Left ventricle myocardium inferior (tissue), 1 donor: Measurements from ENCODE around the gene ZSWIM1. TPM values are rescaled to one million over a fixed set of nuclear protein-coding genes. Genes with fewer than 3 reads are reported as not detected.
A peak's percentile ranks its signal among the peaks of the same experiment; 100 is the strongest.

ENCODE experiments used
- DNase-seq: peaks from one replicate; pipeline ENCODE4 v3.0.0-alpha.2; 2020
- H3K27ac ChIP-seq: fragments of 200-600 bp; replicated peaks from 2 replicates; pipeline ENCODE4 v1.8.0; 2021
- H3K27me3 ChIP-seq: fragments of 200-600 bp; 2 replicates; pipeline ENCODE4 v1.8.0; 2021; ENCODE audit warnings: low read depth
- H3K36me3 ChIP-seq: fragments of 200-600 bp; 2 replicates; pipeline ENCODE4 v1.8.0; 2021
- H3K4me1 ChIP-seq: fragments of 200-600 bp; 2 replicates; pipeline ENCODE4 v1.8.0; 2021
- H3K4me3 ChIP-seq: fragments of 200-600 bp; 2 replicates; pipeline ENCODE4 v1.8.0; 2021; ENCODE audit warnings: mild to moderate bottlenecking, moderate library complexity
- H3K9me3 ChIP-seq: fragments of 200-600 bp; replicated peaks from 2 replicates; pipeline ENCODE4 v1.8.0; 2021
- CTCF ChIP-seq: fragments of 200-600 bp; IDR thresholded peaks from 2 replicates; pipeline ENCODE4 v1.8.0; 2021; ENCODE audit warnings: antibody characterized with exemption, mild to moderate bottlenecking, borderline replicate concordance
- intact Hi-C: fragments of 100-400 bp; cut with micrococcal nuclease; formaldehyde crosslinking; loops from one replicate; pipeline ENCODE4 v1.11.0; 2022
- total RNA-seq: library from RNA; stranded (reverse); fragmentation: NEBNext Ultra II Directional; extraction: Animal tissue kit (Norgen Biotek cat#: 25700); gene quantifications from one replicate; pipeline ENCODE4 v1.2.1, GENCODE V29; 2021
- donor health status: DM: no; HTN: yes; CAD: no; lungs with severe emphysema.

Gene ZSWIM1
- total RNA-seq, 1 donor from 2014 or later, result 11.2 TPM

- Histone ChIP-seq H3K4me1 (peaks cover 50% of the 10 kb centered on the region), H3K4me3 (peak within 1 kb of the TSS; percentile 83), H3K9me3 (no peaks in the 10 kb centered on the region), H3K36me3 (peaks cover 57% of the 10 kb centered on the region), H3K27me3 (no peaks in the 10 kb centered on the region), H3K27ac (peak within 1 kb of the TSS; percentile 94)
- DNase-seq, result peak; percentile 96
- intact Hi-C loops, result loop anchor here (5.0 kb wide), 1 partner anchor 41 kb away; the partner anchor contains the start of gene PCIF1
- no peak for TF ChIP-seq CTCF
These were observed 10.3 kb downstream of the ZSWIM1 start, which contains the start of the genes CTSA and NEURL2 for GRCh38 chr20:45890985-45891983. TSS of gene CTSA (plus strand) at chr20:45891335. CDS start at chr20:45891569, 234 bp downstream. TSS of gene NEURL2 (minus strand) at chr20:45891208. CDS start at chr20:45890991, 217 bp downstream.

GRCh38 chr20:45892049-45892825, 11.2 kb downstream of the ZSWIM1 start:
- H3K36me3 ChIP-seq, result peaks cover 57% of the 10 kb centered on the region
- peak; percentile 7 for TF ChIP-seq CTCF
- H3K4me3 ChIP-seq, result peak overlapping the region; percentile 83
- intact Hi-C loops, result loop anchor here (5.0 kb wide), 1 partner anchor 40 kb away; the partner anchor contains the start of gene PCIF1
- H3K9me3 ChIP-seq, result no peaks in the 10 kb centered on the region
- no peak for DNase-seq
- peak overlapping the region; percentile 94 for H3K27ac ChIP-seq
- H3K27me3 ChIP-seq, result no peaks in the 10 kb centered on the region
- peaks cover 50% of the 10 kb centered on the region for H3K4me1 ChIP-seq

- Histone ChIP-seq H3K27ac (no peak overlapping the region), H3K9me3 (no peaks in the 10 kb centered on the region), H3K4me1 (peaks cover 50% of the 10 kb centered on the region), H3K36me3 (peaks cover 62% of the 10 kb centered on the region), H3K27me3 (no peaks in the 10 kb centered on the region), H3K4me3 (peak overlapping the region; percentile 83)
- TF ChIP-seq CTCF, result no peak
- DNase-seq, result no peak
- intact Hi-C loops, result loop anchor here (5.0 kb wide), 1 partner anchor 39 kb away; the partner anchor contains the start of gene PCIF1
These were observed 11.9 kb downstream of the ZSWIM1 start for GRCh38 chr20:45892828-45893500.

GRCh38 chr20:45893831-45894230, 12.8 kb downstream of the ZSWIM1 start:
- Histone ChIP-seq H3K27ac (no peak overlapping the region), H3K9me3 (no peaks in the 10 kb centered on the region), H3K36me3 (peaks cover 65% of the 10 kb centered on the region), H3K4me1 (peaks cover 41% of the 10 kb centered on the region), H3K27me3 (no peaks in the 10 kb centered on the region), H3K4me3 (no peak overlapping the region)
- DNase-seq, result no peak
- no peak for TF ChIP-seq CTCF
- intact Hi-C loops, result loop anchor here (5.0 kb wide), 1 partner anchor 38 kb away; the partner anchor contains the start of gene PCIF1
